AG04449 (cell line): ENCODE data around the gene RALY.

Experiments used
- CTCF ChIA-PET: fragments of 350-600 bp; formaldehyde crosslinking; extraction: SDS; loops from one replicate; lab custom pipeline; 2021; ENCODE audit warnings: antibody characterized with exemption; lab: Yijun Ruan, JAX
- POLR2A ChIA-PET: fragments of 400-600, 350-600 bp; formaldehyde crosslinking; extraction: SDS; loops from one replicate; lab custom pipeline; 2020; ENCODE audit warnings: antibody characterized with exemption, inconsistent platforms; lab: Yijun Ruan, JAX
- DNase-seq: peaks from one replicate; pipeline ENCODE4 v3.0.0-alpha.2; 2010; ENCODE audit warnings: low read depth, low spot score
- H3K4me3 ChIP-seq: 2 replicates; pipeline ENCODE4 v1.5.1; 2011; ENCODE audit warnings: low read depth, mild to moderate bottlenecking, control low read depth, low read length
- TF ChIP-seq, protein P1 (sequence below): IDR thresholded peaks from one replicate; pipeline ENCODE4 v1.5.1; 2011; ENCODE audit warnings: mild to moderate bottlenecking, moderate library complexity, low read length, control low read depth, inconsistent platforms; ENCODE audit not compliant: insufficient read depth; ENCODE audit errors: missing control alignments

The RALY gene

GRCh38 chr20:34062570-34063482 lies 69.1 kb downstream of the RALY start:
- POLR2A ChIA-PET = interaction anchor here (0.6 kb wide), 1 partner anchor 80 kb away, joined by 3 read pairs; no protein-coding TSS in a partner anchor
- no peak for DNase-seq
- H3K4me3 ChIP-seq = no peak overlapping the region
- CTCF ChIA-PET = interaction anchor here (1.1 to 2.7 kb wide), 4 partner anchors 12 to 200 kb away, joined by 3 to 12 read pairs (median 4); no protein-coding TSS in a partner anchor
- TF ChIP-seq, protein P1, sequence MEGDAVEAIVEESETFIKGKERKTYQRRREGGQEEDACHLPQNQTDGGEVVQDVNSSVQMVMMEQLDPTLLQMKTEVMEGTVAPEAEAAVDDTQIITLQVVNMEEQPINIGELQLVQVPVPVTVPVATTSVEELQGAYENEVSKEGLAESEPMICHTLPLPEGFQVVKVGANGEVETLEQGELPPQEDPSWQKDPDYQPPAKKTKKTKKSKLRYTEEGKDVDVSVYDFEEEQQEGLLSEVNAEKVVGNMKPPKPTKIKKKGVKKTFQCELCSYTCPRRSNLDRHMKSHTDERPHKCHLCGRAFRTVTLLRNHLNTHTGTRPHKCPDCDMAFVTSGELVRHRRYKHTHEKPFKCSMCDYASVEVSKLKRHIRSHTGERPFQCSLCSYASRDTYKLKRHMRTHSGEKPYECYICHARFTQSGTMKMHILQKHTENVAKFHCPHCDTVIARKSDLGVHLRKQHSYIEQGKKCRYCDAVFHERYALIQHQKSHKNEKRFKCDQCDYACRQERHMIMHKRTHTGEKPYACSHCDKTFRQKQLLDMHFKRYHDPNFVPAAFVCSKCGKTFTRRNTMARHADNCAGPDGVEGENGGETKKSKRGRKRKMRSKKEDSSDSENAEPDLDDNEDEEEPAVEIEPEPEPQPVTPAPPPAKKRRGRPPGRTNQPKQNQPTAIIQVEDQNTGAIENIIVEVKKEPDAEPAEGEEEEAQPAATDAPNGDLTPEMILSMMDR = no peak

GRCh38 chr20:34064286-34064685 lies 70.6 kb downstream of the RALY start:
- ChIA-PET POLR2A (no interaction called here), CTCF (interaction anchor here (0.5 to 9.4 kb wide), 7 partner anchors 10 to 540 kb away, joined by 3 to 72 read pairs (median 3); no protein-coding TSS in a partner anchor)
- no peak overlapping the region for H3K4me3 ChIP-seq
- TF ChIP-seq, protein P1 = no peak
- DNase-seq = no peak

DNA sequence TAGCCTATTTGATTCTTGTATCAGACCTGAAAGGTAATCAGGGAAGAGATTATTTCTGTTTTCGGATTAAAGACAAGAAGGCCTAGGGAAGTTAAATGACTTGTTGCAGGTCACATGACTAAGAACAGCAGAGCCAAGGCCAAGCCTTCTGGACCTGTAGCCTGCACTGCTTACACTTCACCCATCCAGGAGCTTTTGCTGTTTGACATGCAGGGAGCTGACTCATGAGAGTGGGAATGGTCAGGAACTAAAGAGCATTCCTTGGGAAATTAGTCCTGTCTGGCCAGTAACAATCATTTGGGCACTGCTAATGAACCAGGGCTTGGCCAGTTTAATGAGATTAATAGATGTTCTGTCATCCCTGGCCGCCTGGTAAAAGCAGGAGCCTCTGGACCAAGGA lies 71.5 kb downstream of the RALY start:
- ChIA-PET POLR2A (no interaction called here), CTCF (interaction anchor here (0.8 to 9.4 kb wide), 8 partner anchors 9 to 272 kb away, joined by 3 to 72 read pairs (median 3); no protein-coding TSS in a partner anchor)
- TF ChIP-seq, protein P1 = no peak
- no peak overlapping the region for H3K4me3 ChIP-seq
- DNase-seq = no peak

GRCh38 chr20:34066476-34067090 lies 72.9 kb downstream of the RALY start:
- TF ChIP-seq, protein P1 = no peak
- DNase-seq = no peak
- POLR2A ChIA-PET = no interaction called here
- H3K4me3 ChIP-seq = no peak overlapping the region
- CTCF ChIA-PET = interaction anchor here (1.1 to 9.4 kb wide), 8 partner anchors 8 to 274 kb away, joined by 3 to 72 read pairs (median 6); no protein-coding TSS in a partner anchor

GRCh38 chr20:34068001-34068400 lies 74.3 kb downstream of the RALY start:
- TF ChIP-seq, protein P1 = no peak
- CTCF ChIA-PET = interaction anchor here (0.7 to 9.4 kb wide), 27 partner anchors 11 to 615 kb away, joined by 3 to 155 read pairs (median 4); partner anchors contain the start of genes ACTL10 and EIF2S2
- POLR2A ChIA-PET = interaction anchor here (1.1 kb wide), 1 partner anchor 44 kb away, joined by 4 read pairs; the partner anchor contains the start of gene EIF2S2
- no peak overlapping the region for H3K4me3 ChIP-seq
- no peak for DNase-seq
